ENCODE data around the gene GRIN1. TPM values are rescaled to one million over a fixed set of nuclear protein-coding genes. Genes with fewer than 3 reads are reported as not detected.
"Not testable (repeated sequence)": the region's sequence is repeated elsewhere in the genome, so short reads cannot be mapped to it uniquely, and the experiment has no call there.

The GRIN1 gene
- total RNA-seq, 2 experiments from 2014 or later = 0.05 TPM; not detected in 1

DNA sequence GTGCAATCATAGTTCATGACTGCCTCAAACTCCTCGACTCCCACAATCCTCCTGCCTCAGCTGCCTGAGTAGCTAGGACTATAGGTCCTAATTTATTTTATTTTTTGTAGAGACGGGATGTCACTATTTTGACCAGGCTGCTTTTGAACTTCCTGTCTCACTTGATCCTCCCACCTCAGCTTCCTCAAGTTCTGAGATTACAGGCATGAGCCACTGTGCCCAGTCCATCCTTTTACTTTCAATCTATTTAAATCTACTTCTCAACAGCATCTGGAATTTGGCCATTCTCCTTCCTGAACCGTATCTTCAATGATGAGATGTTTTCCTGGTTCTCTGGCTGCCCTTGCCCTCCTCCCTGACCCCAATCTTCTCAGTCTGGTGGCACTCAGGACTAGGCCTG is 12.2 kb upstream of the GRIN1 start:
- H3K27me3 Mint-ChIP-seq = no peaks in the 10 kb centered on the region
- H3K36me3 Mint-ChIP-seq (ENCODE audit: low read depth) = peaks cover 3% of the 10 kb centered on the region
- CTCF ChIA-PET = no interaction called here
- peak overlapping the region; percentile 91 for H3K27ac Mint-ChIP-seq
- H3K4me1 Mint-ChIP-seq = peaks cover 42% of the 10 kb centered on the region
- no peaks in the 10 kb centered on the region for H3K9me3 Mint-ChIP-seq
- POLR2A ChIA-PET = no interaction called here
- DNase-seq = no peak
- peak overlapping the region; percentile 77 for H3K4me3 Mint-ChIP-seq

DNA sequence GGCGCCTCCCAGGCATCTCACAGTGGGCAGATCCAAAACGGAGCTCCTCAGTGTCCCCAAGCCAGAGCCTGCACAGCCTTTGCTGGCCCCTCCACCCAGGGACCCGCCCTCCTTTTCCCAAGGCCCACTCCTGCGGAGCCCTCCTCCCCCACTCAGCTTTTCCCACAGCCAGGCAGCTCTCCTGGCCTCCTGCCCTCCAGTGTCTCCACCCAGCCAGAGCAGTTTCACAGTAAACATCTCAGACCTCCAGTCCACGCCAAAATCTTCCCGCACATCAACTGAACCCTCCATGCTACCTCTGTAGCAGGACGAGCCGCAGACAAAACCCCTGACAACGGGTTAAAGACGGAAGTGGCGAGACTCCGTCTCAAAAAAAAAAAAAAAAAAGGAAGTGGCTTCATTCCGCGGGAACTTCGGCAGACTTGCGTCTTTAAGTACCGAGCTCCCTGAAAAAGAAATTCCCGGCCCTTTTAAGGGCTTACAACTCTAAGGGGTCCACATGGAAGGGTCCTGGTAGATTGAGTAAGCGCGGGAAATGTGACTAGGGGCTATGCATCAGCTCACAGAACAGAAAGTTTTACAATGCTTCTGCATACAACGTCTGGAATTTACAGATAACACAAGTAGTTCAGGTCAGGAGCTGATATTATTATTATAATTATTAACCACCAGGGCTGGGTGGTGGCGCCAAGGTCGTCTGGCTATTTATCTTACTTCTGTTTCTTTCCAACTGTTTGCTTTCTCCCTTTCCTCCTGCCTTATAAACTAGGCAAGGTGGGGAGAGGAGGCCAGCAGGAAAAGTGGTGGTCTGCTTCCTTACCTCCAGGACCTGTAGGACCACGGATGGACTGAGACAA is 11.4 kb upstream of the GRIN1 start:
- ChIA-PET CTCF (interaction anchor here (0.6 to 1.2 kb wide), 5 partner anchors 21 to 129 kb away, joined by 3 to 6 read pairs (median 5); no protein-coding TSS in a partner anchor), POLR2A (no interaction called here)
- no peaks in the 10 kb centered on the region for H3K27me3 Mint-ChIP-seq
- H3K9me3 Mint-ChIP-seq = no peaks in the 10 kb centered on the region
- H3K27ac Mint-ChIP-seq = peak overlapping the region; percentile 91
- peaks cover 3% of the 10 kb centered on the region for H3K36me3 Mint-ChIP-seq (ENCODE audit: low read depth)
- H3K4me3 Mint-ChIP-seq = peak overlapping the region; percentile 77
- DNase-seq = peak; percentile 56
- H3K4me1 Mint-ChIP-seq = peaks cover 36% of the 10 kb centered on the region

DNA sequence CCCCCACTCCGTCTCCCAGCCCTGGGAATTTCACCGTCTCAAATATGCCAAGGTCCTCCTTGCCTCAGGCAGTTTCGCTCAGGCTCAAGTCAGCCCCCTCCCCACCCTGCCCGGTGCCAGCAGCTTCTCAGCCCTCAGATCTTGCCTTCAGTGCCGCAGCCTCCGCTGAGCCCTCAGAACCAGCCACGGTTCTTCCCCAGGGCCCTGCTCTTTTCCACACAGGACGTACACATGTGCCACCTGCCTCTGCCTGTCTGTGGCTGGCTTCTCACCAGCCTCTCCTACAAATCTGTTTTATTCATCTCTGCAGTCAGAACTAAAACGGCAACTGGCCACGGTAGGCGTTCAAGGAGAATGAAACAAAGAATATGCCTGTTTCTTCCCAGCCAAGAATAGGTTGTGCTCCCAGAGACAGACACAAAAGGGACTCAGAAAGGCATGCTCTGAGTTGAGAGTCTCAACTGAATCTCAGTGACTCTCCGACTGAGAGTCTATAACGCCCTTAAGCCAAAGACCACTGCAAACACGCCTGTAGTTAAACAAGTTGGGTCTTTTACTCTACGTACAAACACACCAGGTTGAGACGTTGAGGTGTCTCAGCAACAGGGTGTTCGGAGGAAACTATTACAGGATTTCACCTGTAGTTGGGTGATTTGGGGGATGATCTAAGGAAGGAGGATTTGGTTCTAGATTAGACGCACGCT is 10.6 kb upstream of the GRIN1 start:
- Mint-ChIP-seq H3K9me3 (no peaks in the 10 kb centered on the region), H3K36me3 (ENCODE audit: low read depth) (peaks cover 3% of the 10 kb centered on the region), H3K27ac (peak overlapping the region; percentile 91), H3K4me3 (peak overlapping the region; percentile 77), H3K4me1 (peaks cover 33% of the 10 kb centered on the region), H3K27me3 (peaks cover 2% of the 10 kb centered on the region)
- CTCF ChIA-PET = interaction anchor here (0.6 to 2.8 kb wide), 8 partner anchors 22 to 128 kb away, joined by 3 to 10 read pairs (median 5); partner anchors contain the start of gene NPDC1
- POLR2A ChIA-PET = no interaction called here
- DNase-seq = peak; percentile 41

DNA sequence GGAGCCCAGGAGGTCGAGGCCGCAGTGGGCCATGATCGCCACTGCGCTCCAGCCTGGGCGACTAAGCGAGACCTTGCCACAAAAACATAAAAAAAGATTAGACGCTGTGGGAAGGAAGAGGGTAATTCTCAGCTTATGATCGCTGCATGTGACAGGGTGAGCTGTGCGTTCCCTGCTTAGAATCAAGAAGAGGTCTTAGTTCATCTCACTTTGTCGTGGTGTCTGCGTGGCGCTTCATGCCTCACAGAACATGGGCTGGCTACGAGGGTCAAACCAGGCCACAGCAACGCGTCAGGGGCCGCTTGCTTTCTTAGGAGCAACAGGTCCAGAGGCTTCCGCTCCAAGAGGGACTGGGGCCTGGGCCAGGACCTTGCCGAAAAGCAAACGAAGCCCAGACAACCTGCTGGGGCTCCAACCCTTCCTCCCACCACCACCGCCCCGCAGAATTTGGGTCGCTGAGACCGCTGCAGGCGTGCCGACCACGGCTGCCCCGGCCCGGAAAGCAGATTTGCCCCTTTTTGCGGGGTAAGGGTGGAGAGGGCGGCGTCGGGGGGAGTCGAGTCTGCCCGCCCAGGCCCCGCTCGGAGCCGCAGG is 10.0 kb upstream of the GRIN1 start:
- ChIA-PET CTCF (interaction anchor here (0.6 to 2.8 kb wide), 18 partner anchors 9 to 156 kb away, joined by 3 to 15 read pairs (median 4); partner anchors contain the start of genes MAN1B1, NELFB, NPDC1 and RNF224), POLR2A (interaction anchor here (0.9 to 1.1 kb wide), 2 partner anchors 42 to 112 kb away, joined by 3 to 5 read pairs; partner anchors contain the start of genes MAN1B1 and TUBB4B)
- Mint-ChIP-seq H3K9me3 (no peaks in the 10 kb centered on the region), H3K4me1 (peaks cover 30% of the 10 kb centered on the region), H3K36me3 (ENCODE audit: low read depth) (peaks cover 3% of the 10 kb centered on the region), H3K27ac (peak overlapping the region; percentile 91), H3K27me3 (peaks cover 2% of the 10 kb centered on the region), H3K4me3 (peak overlapping the region; percentile 77)
- peak; percentile 23 for DNase-seq

DNA sequence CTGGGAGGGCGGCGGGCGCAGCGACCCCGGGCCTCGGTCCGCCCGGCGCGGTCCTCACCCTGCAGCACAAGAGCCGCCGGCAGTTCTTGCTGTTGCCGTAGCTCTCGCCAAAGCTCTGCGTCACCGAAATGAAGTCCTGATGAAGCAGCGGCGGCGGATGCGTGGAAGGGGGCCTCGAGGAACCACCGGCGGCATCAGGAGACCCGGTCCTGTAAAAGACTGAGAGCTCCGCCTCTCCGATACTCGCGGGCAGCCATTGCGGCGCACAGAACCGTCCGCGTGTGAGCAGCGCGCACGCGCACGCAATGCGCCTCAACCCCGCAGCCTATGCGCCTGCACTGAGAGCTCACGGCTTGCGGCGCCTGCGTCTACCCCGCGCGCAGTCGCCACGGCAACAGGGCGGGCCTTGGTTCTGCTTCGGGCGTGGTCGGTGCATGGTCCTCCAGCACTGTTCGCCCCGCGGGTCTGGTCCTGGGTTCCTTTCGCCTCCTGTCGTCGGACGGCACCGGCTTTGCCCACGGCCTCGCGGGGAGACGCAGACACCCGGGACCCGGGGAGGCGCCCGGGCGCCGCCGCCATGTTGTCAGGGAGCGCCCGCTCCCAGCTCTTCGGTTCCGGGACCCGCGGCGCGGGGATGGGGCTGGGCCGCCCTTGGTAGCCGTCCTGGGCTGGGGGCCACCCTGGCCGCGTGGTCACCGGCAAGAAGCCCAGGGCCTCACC is 9.3 kb upstream of the GRIN1 start:
- peak; percentile 91 for DNase-seq
- peak overlapping the region; percentile 77 for H3K4me3 Mint-ChIP-seq
- peaks cover 5% of the 10 kb centered on the region for H3K27me3 Mint-ChIP-seq
- CTCF ChIA-PET = interaction anchor here (0.6 to 2.8 kb wide), 19 partner anchors 9 to 155 kb away, joined by 3 to 15 read pairs (median 4); partner anchors contain the start of genes MAN1B1, NELFB, NPDC1 and RNF224
- peaks cover 3% of the 10 kb centered on the region for H3K36me3 Mint-ChIP-seq (ENCODE audit: low read depth)
- POLR2A ChIA-PET = interaction anchor here (0.7 to 1.5 kb wide), 4 partner anchors 34 to 111 kb away, joined by 3 to 5 read pairs (median 3); partner anchors contain the start of genes MAN1B1, TPRN and TUBB4B
- H3K4me1 Mint-ChIP-seq = peaks cover 30% of the 10 kb centered on the region
- peak overlapping the region; percentile 87 for H3K27ac Mint-ChIP-seq
- H3K9me3 Mint-ChIP-seq = no peaks in the 10 kb centered on the region

DNA sequence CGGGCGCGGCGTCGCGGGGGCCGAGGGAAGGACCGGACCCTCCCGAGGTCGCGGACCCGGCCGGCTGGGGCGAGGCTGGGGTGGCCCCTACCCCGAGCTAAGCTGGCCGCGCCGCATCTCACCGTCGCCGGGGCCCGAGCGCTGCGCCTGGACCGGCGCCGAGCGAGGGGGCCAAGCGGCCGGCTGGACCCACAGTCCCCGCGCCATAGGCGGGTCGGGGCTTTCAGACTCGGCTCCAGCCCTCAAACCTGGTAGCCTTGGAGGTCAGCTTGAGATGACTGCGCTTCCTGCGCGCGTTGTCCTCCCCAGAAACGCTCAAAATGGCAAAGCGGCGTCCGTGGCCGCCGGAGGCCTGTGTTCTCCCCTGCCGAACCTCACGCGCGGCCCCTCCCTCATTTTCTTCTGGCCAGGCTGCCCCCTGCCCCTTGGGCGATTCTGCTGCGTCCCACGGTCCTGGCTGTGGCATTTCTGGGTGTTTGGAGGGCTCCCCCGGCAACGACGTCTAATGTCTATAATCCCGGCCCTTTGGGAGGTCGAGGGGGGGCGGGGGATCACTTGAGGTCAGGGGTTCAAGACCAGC is 8.7 kb upstream of the GRIN1 start:
- peaks cover 3% of the 10 kb centered on the region for H3K36me3 Mint-ChIP-seq (ENCODE audit: low read depth)
- CTCF ChIA-PET = interaction anchor here (0.6 to 2.8 kb wide), 19 partner anchors 8 to 428 kb away, joined by 3 to 15 read pairs (median 4); partner anchors contain the start of genes MAN1B1, NELFB, NPDC1 and RNF224
- H3K4me1 Mint-ChIP-seq = peaks cover 30% of the 10 kb centered on the region

DNA sequence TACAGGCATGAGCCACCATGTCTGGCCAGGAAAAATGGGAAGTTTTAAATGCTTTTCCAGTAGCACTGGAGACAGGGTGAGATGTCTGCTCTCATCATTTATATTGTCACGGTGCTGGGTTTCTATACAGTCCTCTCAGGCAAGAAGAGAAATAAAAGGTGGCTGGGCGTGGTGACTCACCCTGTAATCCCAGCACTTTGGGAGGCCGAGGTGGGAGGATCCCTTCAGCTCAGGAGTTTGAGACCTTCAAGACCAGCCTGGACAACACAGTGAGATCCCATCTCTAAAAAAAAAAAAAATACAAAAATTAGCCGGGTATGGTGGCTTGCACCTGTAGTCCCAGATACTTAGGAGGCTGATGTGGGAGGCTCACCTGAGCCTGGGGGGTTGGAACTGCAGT is 4.8 kb upstream of the GRIN1 start:
- ChIA-PET POLR2A (no interaction called here), CTCF (interaction anchor here (1.3 kb wide), 1 partner anchor 38 kb away, joined by 3 read pairs; no protein-coding TSS in a partner anchor)
- peaks cover 26% of the 10 kb centered on the region for H3K27me3 Mint-ChIP-seq
- H3K27ac Mint-ChIP-seq = no peak overlapping the region
- no peak for DNase-seq
- H3K4me3 Mint-ChIP-seq = no peak overlapping the region
- peaks cover 9% of the 10 kb centered on the region for H3K4me1 Mint-ChIP-seq
- no peaks in the 10 kb centered on the region for H3K36me3 Mint-ChIP-seq (ENCODE audit: low read depth)
- H3K9me3 Mint-ChIP-seq = no peaks in the 10 kb centered on the region

More for the DNA sequence above, 8.7 kb upstream of the GRIN1 start:
- Mint-ChIP-seq H3K9me3 (no peaks in the 10 kb centered on the region), H3K27me3 (peaks cover 5% of the 10 kb centered on the region), H3K4me3 (peak overlapping the region; percentile 79), H3K27ac (peak overlapping the region; percentile 86)
- POLR2A ChIA-PET = interaction anchor here (0.7 to 1.5 kb wide), 3 partner anchors 35 to 111 kb away, joined by 3 to 5 read pairs (median 3); partner anchors contain the start of genes TPRN and TUBB4B
- no peak for DNase-seq

DNA sequence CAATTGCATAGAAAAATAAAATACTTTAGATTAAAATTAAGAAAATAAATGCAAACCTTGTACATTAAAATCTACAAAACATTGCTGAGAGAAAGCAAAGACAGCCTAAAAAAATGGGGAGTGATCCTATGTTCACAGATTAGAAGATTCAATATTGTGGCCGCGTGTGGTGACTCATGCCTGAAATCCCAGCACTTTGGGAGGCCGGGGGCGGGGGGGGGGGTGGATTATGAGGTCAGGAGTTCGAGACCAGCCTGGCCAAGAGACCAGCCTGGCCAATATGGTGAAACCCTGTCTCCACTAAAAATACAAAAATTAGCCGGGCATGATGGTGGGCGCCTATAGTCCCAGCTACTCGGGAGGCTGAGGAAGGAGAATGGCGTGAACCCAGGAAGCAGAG is 3.8 kb upstream of the GRIN1 start:
- CTCF ChIA-PET = interaction anchor here (0.7 to 1.3 kb wide), 3 partner anchors 20 to 1269 kb away, joined by 3 read pairs; no protein-coding TSS in a partner anchor
- H3K9me3 Mint-ChIP-seq = not testable (repeated sequence)

DNA sequence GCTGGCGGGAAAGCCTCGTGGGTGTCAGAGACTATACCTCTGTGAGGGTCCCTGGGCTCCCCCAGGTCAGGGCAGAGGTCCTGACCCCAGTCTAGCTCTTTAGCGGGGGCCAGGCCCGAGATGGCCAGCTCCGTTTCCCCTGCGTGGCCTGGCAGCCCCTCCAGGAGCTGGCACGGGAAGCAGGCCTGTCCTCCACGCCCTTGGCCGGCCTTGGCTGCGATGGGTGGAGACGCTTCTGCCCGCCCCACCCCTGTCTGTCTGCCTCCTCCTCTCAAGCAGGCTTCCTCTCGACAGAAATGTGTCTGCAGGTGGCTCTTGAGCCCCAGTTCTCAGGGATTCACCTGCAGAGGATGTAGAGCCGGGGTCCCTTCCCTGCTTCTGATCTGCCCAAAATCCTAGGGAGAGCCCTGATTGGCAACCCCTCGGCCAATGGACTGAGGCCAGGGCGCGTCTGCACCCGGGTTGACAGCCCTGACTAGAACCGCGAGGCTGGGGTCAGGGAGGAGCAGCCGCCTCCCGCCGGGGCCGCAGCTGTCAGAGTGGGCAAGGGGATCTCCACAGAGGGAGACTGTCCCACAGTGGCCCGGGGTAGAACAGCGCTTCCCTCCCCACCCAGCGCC is 2.6 kb upstream of the GRIN1 start:
- Mint-ChIP-seq H3K9me3 (no peaks in the 10 kb centered on the region), H3K27me3 (peaks cover 43% of the 10 kb centered on the region), H3K36me3 (ENCODE audit: low read depth) (no peaks in the 10 kb centered on the region), H3K27ac (no peak overlapping the region), H3K4me1 (peaks cover 13% of the 10 kb centered on the region), H3K4me3 (no peak overlapping the region)
- ChIA-PET CTCF (no interaction called here), POLR2A (no interaction called here)
- DNase-seq = no peak

More for the DNA sequence above, 3.8 kb upstream of the GRIN1 start:
- H3K36me3 Mint-ChIP-seq (ENCODE audit: low read depth); H3K4me1 Mint-ChIP-seq; H3K4me3 Mint-ChIP-seq; POLR2A ChIA-PET; DNase-seq; H3K27ac Mint-ChIP-seq: not testable (repeated sequence)
- peaks cover 33% of the 10 kb centered on the region for H3K27me3 Mint-ChIP-seq

DNA sequence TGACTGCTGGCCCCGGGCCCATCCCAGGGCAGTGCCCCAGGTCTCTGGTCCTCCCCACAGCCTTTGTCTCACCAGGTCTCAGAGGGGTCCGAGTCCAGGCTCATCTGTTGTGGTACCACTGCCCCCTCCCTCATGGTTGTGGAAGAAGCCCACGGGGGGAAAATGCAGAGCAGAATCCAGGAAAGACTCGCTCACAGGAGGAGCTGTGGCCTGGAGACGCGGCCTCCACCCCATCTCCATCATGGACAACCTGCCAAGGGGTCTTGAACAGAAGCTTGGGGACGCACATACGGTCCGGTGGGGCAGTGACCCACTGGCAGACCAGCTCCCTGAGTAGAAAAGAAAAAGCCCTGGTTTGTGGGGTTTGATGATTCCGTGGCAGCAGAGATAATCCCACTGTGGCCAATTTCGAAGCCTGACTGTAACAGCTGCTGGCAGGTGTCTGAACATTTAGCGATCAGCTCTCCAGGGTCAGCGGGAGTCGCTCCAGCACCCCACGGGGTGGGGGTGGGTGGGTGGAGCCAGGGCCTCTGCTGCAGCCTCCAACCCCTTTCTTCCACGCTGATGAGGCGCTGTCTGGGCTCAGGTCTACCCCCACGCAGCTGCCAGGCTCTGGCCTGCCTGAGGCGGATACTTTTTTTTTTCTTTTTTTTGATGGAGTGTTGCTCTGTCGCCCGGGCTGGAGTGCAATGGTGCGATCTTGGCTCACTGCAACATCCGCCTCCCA is 1.9 kb upstream of the GRIN1 start:
- peaks cover 13% of the 10 kb centered on the region for H3K4me1 Mint-ChIP-seq
- CTCF ChIA-PET = interaction anchor here (0.7 to 1.5 kb wide), 3 partner anchors 67 to 89 kb away, joined by 3 to 4 read pairs (median 3); partner anchors contain the start of gene SAPCD2
- H3K36me3 Mint-ChIP-seq (ENCODE audit: low read depth) = no peaks in the 10 kb centered on the region
- no peak for DNase-seq
- no peak overlapping the region for H3K27ac Mint-ChIP-seq
- peaks cover 48% of the 10 kb centered on the region for H3K27me3 Mint-ChIP-seq
- POLR2A ChIA-PET = no interaction called here
- no peak overlapping the region for H3K4me3 Mint-ChIP-seq
- no peaks in the 10 kb centered on the region for H3K9me3 Mint-ChIP-seq

All from activated CD4-positive, alpha-beta T cell treated with anti-CD3 and anti-CD28 coated beads, Interleukin-2, amount 10 ng/mL, durations not matched to agents 7 days and 5 days (primary cell).